Peyer's patch (tissue), 4 donors: ENCODE measurements around the gene FAM219A. TPM values are rescaled to one million over a fixed set of nuclear protein-coding genes. Genes with fewer than 3 reads are reported as not detected.

Source experiments
- DNase-seq, 3 donors: peaks; one replicate each; pipeline ENCODE4 v3.0.0-alpha.2; 2017 to 2019
- H3K27ac ChIP-seq, 4 donors: fragments of 200-600 bp; sonication (generic); one replicate each; pipeline ENCODE4 v1.5.1; 2016 to 2019
- H3K27me3 ChIP-seq, 2 donors: fragments of 200-600 bp; sonication (generic); one replicate each; pipeline ENCODE4 v1.5.1; 2019
- H3K36me3 ChIP-seq, 3 donors: fragments of 200-600 bp; sonication (generic); one replicate each; pipeline ENCODE4 v1.5.1; 2016 to 2019
- H3K4me1 ChIP-seq, 4 donors: fragments of 200-600 bp; sonication (generic); one replicate each; pipeline ENCODE4 v1.5.1; 2016 to 2019
- H3K4me3 ChIP-seq, 4 donors: fragments of 200-600 bp; sonication (generic); 1 replicate in 3 of 4; 2 replicates in 1 of 4; pipeline ENCODE4 v1.5.1; 2016 to 2019; ENCODE audit warnings: mild to moderate bottlenecking in 1 of 4
- H3K9me3 ChIP-seq, 4 donors: fragments of 200-600 bp; sonication (generic); one replicate each; pipeline ENCODE4 v1.5.1; 2016 to 2019; ENCODE audit warnings: mild to moderate bottlenecking in 1 of 4
- CTCF ChIP-seq, 6 experiments: fragments of 450-650 bp in 4 of 6; fragments of 200-600 bp in 2 of 6; sonication (generic) in 1 of 6; IDR thresholded peaks; one replicate each; pipeline ENCODE4 v1.5.1; 2017 to 2019; ENCODE audit warnings: antibody characterized with exemption in 6 of 6, mild to moderate bottlenecking in 3 of 6, moderate library complexity in 1 of 6
- POLR2A ChIP-seq, 2 donors: fragments of 450-650 bp; IDR thresholded peaks; one replicate each; pipeline ENCODE4 v1.5.1; 2017; ENCODE audit warnings: antibody characterized with exemption in 2 of 2, mild to moderate bottlenecking in 2 of 2, moderate library complexity in 2 of 2
- total RNA-seq, 4 donors: library from RNA; depleted of rRNA; stranded (reverse); fragments of >200 nt; gene quantifications; one replicate each; pipeline ENCODE4 v1.1.0, GENCODE V29; 2016

The FAM219A gene
- total RNA-seq, 4 donors from 2014 or later = 6.0 to 13.2 (median 9.5) TPM

- Histone ChIP-seq H3K9me3 (no peaks in the 10 kb centered on the region), H3K36me3 (peaks cover 0 to 27% (median 0%) of the 10 kb centered on the region in 3 donors), H3K4me3 (no peak overlapping the region), H3K4me1 (no peaks in the 10 kb centered on the region), H3K27me3 (no peaks in the 10 kb centered on the region), H3K27ac (no peak overlapping the region)
- DNase-seq = no peak
- no peak for TF ChIP-seq POLR2A (IDR thresholded peaks at IDR 0.05)
- no peak for TF ChIP-seq CTCF (IDR thresholded peaks at IDR 0.05)
These were observed 59.5 kb downstream of the FAM219A start for GRCh38 chr9:34398875-34399274.

- H3K27me3 ChIP-seq = no peaks in the 10 kb centered on the region
- H3K27ac ChIP-seq = no peak overlapping the region
- TF ChIP-seq CTCF (IDR thresholded peaks at IDR 0.05) = no peak
- no peak for TF ChIP-seq POLR2A (IDR thresholded peaks at IDR 0.05)
- no peaks in the 10 kb centered on the region for H3K4me1 ChIP-seq
- H3K9me3 ChIP-seq = no peaks in the 10 kb centered on the region
- no peak overlapping the region for H3K4me3 ChIP-seq
- peaks cover 0 to 20% (median 0%) of the 10 kb centered on the region in 3 donors for H3K36me3 ChIP-seq
- no peak for DNase-seq
These were observed 61.8 kb downstream of the FAM219A start for GRCh38 chr9:34396276-34397214.

GRCh38 chr9:34392511-34392910 lies 65.9 kb downstream of the FAM219A start:
- Histone ChIP-seq H3K36me3 (no peaks in the 10 kb centered on the region), H3K4me3 (no peak overlapping the region), H3K9me3 (no peaks in the 10 kb centered on the region), H3K27me3 (no peaks in the 10 kb centered on the region), H3K4me1 (no peaks in the 10 kb centered on the region), H3K27ac (no peak overlapping the region)
- TF ChIP-seq CTCF (IDR thresholded peaks at IDR 0.05) = no peak
- TF ChIP-seq POLR2A (IDR thresholded peaks at IDR 0.05) = no peak
- no peak for DNase-seq

GRCh38 chr9:34387239-34387638 lies 71.1 kb downstream of the FAM219A start:
- Histone ChIP-seq H3K36me3 (no peaks in the 10 kb centered on the region), H3K9me3 (no peaks in the 10 kb centered on the region), H3K4me1 (no peaks in the 10 kb centered on the region), H3K4me3 (no peak overlapping the region), H3K27ac (no peak overlapping the region), H3K27me3 (no peaks in the 10 kb centered on the region)
- DNase-seq = no peak
- TF ChIP-seq CTCF (IDR thresholded peaks at IDR 0.05) (no peak), POLR2A (IDR thresholded peaks at IDR 0.05) (no peak)

GRCh38 chr9:34386656-34387055 lies 71.7 kb downstream of the FAM219A start:
- no peaks in the 10 kb centered on the region for H3K4me1 ChIP-seq

GRCh38 chr9:34385561-34386230 lies 72.7 kb downstream of the FAM219A start:
- Histone ChIP-seq H3K36me3 (no peaks in the 10 kb centered on the region), H3K9me3 (no peaks in the 10 kb centered on the region), H3K27me3 (no peaks in the 10 kb centered on the region), H3K4me3 (no peak overlapping the region), H3K4me1 (peaks cover 0 to 7% (median 3%) of the 10 kb centered on the region in 4 donors), H3K27ac (no peak overlapping the region)
- TF ChIP-seq CTCF (IDR thresholded peaks at IDR 0.05) (no peak), POLR2A (IDR thresholded peaks at IDR 0.05) (no peak)
- no peak for DNase-seq

More at GRCh38 chr9:34386656-34387055, 71.7 kb downstream of the FAM219A start:
- Histone ChIP-seq H3K36me3 (no peaks in the 10 kb centered on the region), H3K4me3 (no peak overlapping the region), H3K9me3 (no peaks in the 10 kb centered on the region), H3K27ac (no peak overlapping the region), H3K27me3 (no peaks in the 10 kb centered on the region)
- no peak for DNase-seq
- TF ChIP-seq POLR2A (IDR thresholded peaks at IDR 0.05) = no peak
